NT2/D1 (cell line): Measurements from ENCODE around the gene NOL6.

Source experiments
- DNase-seq: peaks from one replicate; pipeline ENCODE4 v3.0.0-alpha.2; 2011; ENCODE audit warnings: low read depth, low spot score
- H3K27me3 ChIP-seq: 2 replicates; pipeline ENCODE4 v1.6.0; 2011; ENCODE audit warnings: mild to moderate bottlenecking; ENCODE audit not compliant: insufficient read length, insufficient read depth
- H3K36me3 ChIP-seq: 2 replicates; pipeline ENCODE4 v1.6.1; 2011; ENCODE audit warnings: mild to moderate bottlenecking, low read length, mixed read lengths; ENCODE audit not compliant: insufficient read depth, insufficient read length
- H3K4me1 ChIP-seq: 2 replicates; pipeline ENCODE4 v1.5.1; 2011; ENCODE audit not compliant: insufficient read depth, insufficient read length
- H3K4me3 ChIP-seq: 2 replicates; pipeline ENCODE4 v1.5.1; 2011; ENCODE audit warnings: low read depth; ENCODE audit not compliant: insufficient read length
- H3K9ac ChIP-seq: 2 replicates; pipeline ENCODE4 v1.6.0; 2011; ENCODE audit warnings: low read depth; ENCODE audit not compliant: insufficient read length
- H3K9me3 ChIP-seq: 2 replicates; pipeline ENCODE4 v1.5.1; 2011; ENCODE audit warnings: mild to moderate bottlenecking, low read length; ENCODE audit not compliant: insufficient read depth
- SUZ12 ChIP-seq: IDR thresholded peaks from 2 replicates; pipeline ENCODE4 v1.6.1; 2011; ENCODE audit not compliant: insufficient read length, insufficient read depth; ENCODE audit errors: extremely low read depth
- YY1 ChIP-seq: IDR thresholded peaks from 2 replicates; pipeline ENCODE4 v1.6.1; 2011; ENCODE audit not compliant: insufficient read length, insufficient read depth
- ZNF274 ChIP-seq: IDR thresholded peaks from 2 replicates; pipeline ENCODE4 v1.6.1; 2011; ENCODE audit warnings: mild to moderate bottlenecking, low read depth, low read length

NOL6 gene

DNA sequence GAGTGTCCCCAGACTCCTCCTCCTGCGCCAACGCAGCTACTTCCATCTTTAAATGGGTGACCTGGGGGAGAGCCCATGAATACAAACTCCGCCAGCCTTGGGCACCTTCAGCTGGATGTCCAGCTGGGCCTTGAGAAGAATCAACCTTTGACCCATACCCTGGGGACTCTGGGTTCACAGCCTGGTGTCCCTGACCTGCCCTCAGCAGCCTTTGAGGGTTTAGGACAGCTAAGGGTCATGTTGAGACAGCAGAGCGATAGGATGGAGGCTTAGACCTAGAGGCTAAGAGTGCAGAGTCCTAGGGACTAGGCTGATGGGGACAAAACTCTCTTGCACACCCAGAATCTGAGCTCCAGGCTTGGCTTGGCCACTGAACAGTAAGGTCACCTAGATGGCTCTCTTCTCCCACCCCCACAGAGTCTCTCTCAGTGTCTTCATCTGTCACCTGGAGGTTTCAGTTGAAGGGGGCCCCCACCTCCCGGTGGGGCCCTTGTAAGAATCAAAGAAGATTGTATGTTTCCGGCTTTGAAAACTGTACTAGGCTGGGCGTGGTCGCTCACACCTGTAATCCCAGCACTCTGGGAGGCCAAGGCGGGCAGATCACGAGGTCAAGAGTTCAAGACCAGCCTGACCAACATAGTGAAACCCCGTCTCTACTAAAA is 19.6 kb downstream of the NOL6 start:
- Histone ChIP-seq H3K27me3 (peaks cover under 1% of the 10 kb centered on the region), H3K36me3 (peaks cover 4% of the 10 kb centered on the region), H3K9ac (no peak overlapping the region), H3K4me1 (peaks cover 7% of the 10 kb centered on the region), H3K9me3 (no peaks in the 10 kb centered on the region), H3K4me3 (no peak overlapping the region)
- TF ChIP-seq ZNF274, result no peak
- TF ChIP-seq SUZ12, result no peak
- TF ChIP-seq YY1, result no peak
- no peak for DNase-seq

DNA sequence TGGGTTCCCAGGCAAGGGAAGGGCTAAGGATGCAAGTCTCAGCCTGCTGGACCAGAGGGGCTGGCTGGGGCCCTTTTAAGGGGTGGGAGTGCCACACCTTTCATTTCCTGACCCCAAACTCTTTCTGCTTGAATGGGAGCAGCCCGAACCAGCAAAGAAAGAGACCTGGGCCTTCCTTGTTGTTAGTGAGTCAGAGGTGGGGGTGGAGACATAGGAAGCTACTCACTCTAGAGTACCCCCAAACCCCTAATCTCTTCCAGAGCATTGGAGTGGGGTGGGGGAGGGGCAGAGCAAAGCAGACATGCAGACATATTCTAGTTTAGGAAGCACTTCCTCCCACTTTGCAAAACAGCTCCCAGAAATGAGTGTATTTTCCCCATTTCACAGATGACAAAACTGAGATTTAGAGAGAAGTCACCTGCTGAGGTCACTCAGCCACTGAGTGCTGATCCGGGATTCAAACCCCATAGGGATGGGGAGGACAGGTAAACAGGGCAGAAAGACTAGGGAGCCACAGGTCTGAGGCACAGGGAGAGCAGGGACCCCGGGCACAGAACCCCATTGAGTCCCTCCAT is 20.4 kb downstream of the NOL6 start:
- H3K36me3 ChIP-seq, result peaks cover under 1% of the 10 kb centered on the region
- peak overlapping the region; percentile 17 for H3K9ac ChIP-seq
- no peak overlapping the region for H3K4me3 ChIP-seq
- H3K27me3 ChIP-seq, result peaks cover 5% of the 10 kb centered on the region
- peaks cover 6% of the 10 kb centered on the region for H3K4me1 ChIP-seq
- H3K9me3 ChIP-seq, result no peaks in the 10 kb centered on the region
- DNase-seq, result no peak
- TF ChIP-seq SUZ12 (no peak), YY1 (no peak), ZNF274 (no peak)

DNA sequence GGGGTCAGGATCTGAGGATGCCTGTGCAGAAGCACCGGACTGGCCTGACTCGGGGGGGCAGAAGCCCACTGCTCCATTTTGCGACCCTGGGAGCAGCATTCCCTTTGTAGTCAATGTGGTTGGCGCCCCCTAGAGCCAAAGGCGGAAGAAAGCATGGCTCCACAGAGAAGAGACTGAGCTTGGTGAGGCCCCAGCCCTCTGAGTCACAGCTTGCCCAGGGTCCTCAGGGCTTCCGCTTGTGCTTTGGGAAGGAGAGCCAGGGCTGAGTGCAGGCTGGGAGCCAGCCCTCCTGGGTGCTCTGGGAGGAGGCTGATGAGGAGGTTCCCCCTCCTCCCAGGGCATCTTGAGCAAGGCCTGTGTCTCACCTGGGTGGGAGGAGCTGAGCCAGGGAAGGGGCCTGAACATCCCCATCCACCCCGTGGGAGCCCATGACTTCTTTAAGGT is 20.9 kb downstream of the NOL6 start:
- peak; percentile 82 for DNase-seq
- H3K9ac ChIP-seq, result no peak overlapping the region
- no peak for TF ChIP-seq YY1
- TF ChIP-seq SUZ12, result no peak
- TF ChIP-seq ZNF274, result no peak
- H3K9me3 ChIP-seq, result no peaks in the 10 kb centered on the region
- H3K4me1 ChIP-seq, result peaks cover 9% of the 10 kb centered on the region
- H3K27me3 ChIP-seq, result peaks cover 11% of the 10 kb centered on the region
- H3K36me3 ChIP-seq, result no peaks in the 10 kb centered on the region
- no peak overlapping the region for H3K4me3 ChIP-seq

DNA sequence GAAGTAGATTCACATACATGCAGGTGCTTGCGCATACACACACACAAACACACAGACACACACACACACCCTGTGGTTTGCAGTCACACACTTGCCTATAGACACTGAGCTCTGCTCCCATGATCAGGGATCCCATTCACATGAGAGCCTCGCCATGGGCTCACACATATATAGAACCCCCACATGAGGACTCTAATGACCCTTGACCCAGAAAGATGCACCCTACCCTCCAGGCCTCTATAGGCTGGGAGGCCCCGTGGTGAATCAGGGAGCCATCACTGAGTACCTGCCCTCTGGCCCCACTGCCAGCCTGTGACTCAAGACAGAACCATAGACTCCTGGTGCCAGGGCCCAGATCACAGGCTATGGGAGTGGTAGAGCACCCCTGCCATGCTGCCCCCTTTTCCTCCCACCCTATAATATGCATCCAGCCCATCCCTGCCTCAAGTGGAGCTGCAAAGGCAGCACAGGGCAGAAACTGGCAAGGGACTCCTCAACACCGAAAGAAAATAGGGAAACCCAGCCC is 23.0 kb downstream of the NOL6 start:
- Histone ChIP-seq H3K27me3 (peaks cover 21% of the 10 kb centered on the region), H3K4me3 (no peak overlapping the region), H3K9ac (no peak overlapping the region), H3K4me1 (peaks cover 18% of the 10 kb centered on the region), H3K36me3 (no peaks in the 10 kb centered on the region), H3K9me3 (no peaks in the 10 kb centered on the region)
- TF ChIP-seq ZNF274 (no peak), SUZ12 (no peak), YY1 (no peak)
- DNase-seq, result no peak

DNA sequence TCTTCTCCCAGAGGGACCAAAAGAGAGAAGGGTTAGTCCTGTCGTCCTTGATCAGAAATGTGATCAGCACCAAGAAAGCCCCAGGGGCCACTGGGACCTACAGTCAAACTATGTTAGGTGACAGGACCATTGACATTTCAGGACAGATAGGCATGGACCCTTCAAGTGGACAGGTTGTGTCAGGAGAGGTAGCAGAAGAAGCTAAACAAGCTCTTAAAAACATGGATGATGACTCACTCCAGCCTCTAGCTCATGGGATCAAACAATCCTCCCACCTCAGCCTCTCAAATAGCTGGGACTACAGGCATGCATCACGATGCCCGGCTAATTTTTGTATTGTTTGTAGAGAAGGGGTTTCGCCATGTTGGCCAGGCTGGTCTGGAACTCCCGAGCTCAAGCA is 24.0 kb downstream of the NOL6 start:
- DNase-seq, result no peak
- H3K9ac ChIP-seq, result no peak overlapping the region
- H3K27me3 ChIP-seq, result peaks cover 21% of the 10 kb centered on the region
- TF ChIP-seq SUZ12 (no peak), YY1 (no peak), ZNF274 (no peak)
- H3K36me3 ChIP-seq, result no peaks in the 10 kb centered on the region
- H3K4me1 ChIP-seq, result peaks cover 23% of the 10 kb centered on the region
- no peaks in the 10 kb centered on the region for H3K9me3 ChIP-seq
- H3K4me3 ChIP-seq, result no peak overlapping the region

- Histone ChIP-seq H3K4me1 (peaks cover 30% of the 10 kb centered on the region), H3K9me3 (no peaks in the 10 kb centered on the region), H3K36me3 (no peaks in the 10 kb centered on the region), H3K27me3 (peaks cover 21% of the 10 kb centered on the region), H3K4me3 (peak overlapping the region; percentile 31), H3K9ac (peak overlapping the region; percentile 46)
- no peak for TF ChIP-seq YY1
- no peak for TF ChIP-seq SUZ12
- TF ChIP-seq ZNF274, result no peak
- DNase-seq, result no peak
These were observed 25.7 kb downstream of the NOL6 start for GRCh38 chr9:33447799-33448553.
